ENCODE data around the gene GMCL2.

Gene GMCL2

GRCh38 chr5:178232920-178233429 lies 45.8 kb upstream of the GMCL2 start:
- peak overlapping the region; percentile 76 for H3K4me3 ChIP-seq (ENCODE audit: low read depth, low read length)
- TF ChIP-seq, protein P1, sequence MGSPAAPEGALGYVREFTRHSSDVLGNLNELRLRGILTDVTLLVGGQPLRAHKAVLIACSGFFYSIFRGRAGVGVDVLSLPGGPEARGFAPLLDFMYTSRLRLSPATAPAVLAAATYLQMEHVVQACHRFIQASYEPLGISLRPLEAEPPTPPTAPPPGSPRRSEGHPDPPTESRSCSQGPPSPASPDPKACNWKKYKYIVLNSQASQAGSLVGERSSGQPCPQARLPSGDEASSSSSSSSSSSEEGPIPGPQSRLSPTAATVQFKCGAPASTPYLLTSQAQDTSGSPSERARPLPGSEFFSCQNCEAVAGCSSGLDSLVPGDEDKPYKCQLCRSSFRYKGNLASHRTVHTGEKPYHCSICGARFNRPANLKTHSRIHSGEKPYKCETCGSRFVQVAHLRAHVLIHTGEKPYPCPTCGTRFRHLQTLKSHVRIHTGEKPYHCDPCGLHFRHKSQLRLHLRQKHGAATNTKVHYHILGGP (tag by site-specific recombination; IDR thresholded peaks at IDR 0.05) = no peak
- TF ChIP-seq TSHZ1 (tag by site-specific recombination; IDR thresholded peaks at IDR 0.05; ENCODE audit: borderline replicate concordance) = no peak
- no peak for TF ChIP-seq ZNF175 (tag by site-specific recombination; IDR thresholded peaks at IDR 0.05)
- TF ChIP-seq ZNF335 (tag by site-specific recombination; conservative IDR thresholded peaks at IDR 0.05) = peak; percentile 57
- 0 out of 2 replicates have a peak, but pooled peaks have one; percentile 1 for TF ChIP-seq WT1 (tag by site-specific recombination; IDR thresholded peaks at IDR 0.05)
- TF ChIP-seq ZNF837 (tag by site-specific recombination; IDR thresholded peaks at IDR 0.05) = no peak
- TF ChIP-seq ZEB2 (tag by site-specific recombination; IDR thresholded peaks at IDR 0.05) = peak; percentile 14; the same call in 1 of the 2 replicates
- no peak for TF ChIP-seq ZNF184 (tag by site-specific recombination; IDR thresholded peaks at IDR 0.05)
- no peak for TF ChIP-seq ZFP37 (tag by site-specific recombination; IDR thresholded peaks at IDR 0.05)
- TF ChIP-seq ZNF239 (tag by site-specific recombination; IDR thresholded peaks at IDR 0.05) = peak; percentile 95
- no peak for TF ChIP-seq ZNF580 (tag by site-specific recombination; IDR thresholded peaks at IDR 0.05)
- peak; percentile 46 for TF ChIP-seq ZBTB17 (tag by site-specific recombination; IDR thresholded peaks at IDR 0.05)
- no peak for TF ChIP-seq ZNF426 (tag by site-specific recombination; IDR thresholded peaks at IDR 0.05)
- 0 out of 2 replicates have a peak, but pooled peaks have one; percentile 8 for TF ChIP-seq ZNF24 (tag by site-specific recombination; IDR thresholded peaks at IDR 0.05)
- TF ChIP-seq ZBTB21 (tag by site-specific recombination; IDR thresholded peaks at IDR 0.05) = no peak
- TF ChIP-seq, protein P2, sequence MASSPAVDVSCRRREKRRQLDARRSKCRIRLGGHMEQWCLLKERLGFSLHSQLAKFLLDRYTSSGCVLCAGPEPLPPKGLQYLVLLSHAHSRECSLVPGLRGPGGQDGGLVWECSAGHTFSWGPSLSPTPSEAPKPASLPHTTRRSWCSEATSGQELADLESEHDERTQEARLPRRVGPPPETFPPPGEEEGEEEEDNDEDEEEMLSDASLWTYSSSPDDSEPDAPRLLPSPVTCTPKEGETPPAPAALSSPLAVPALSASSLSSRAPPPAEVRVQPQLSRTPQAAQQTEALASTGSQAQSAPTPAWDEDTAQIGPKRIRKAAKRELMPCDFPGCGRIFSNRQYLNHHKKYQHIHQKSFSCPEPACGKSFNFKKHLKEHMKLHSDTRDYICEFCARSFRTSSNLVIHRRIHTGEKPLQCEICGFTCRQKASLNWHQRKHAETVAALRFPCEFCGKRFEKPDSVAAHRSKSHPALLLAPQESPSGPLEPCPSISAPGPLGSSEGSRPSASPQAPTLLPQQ (tag by site-specific recombination; IDR thresholded peaks at IDR 0.05) = no peak
- TF ChIP-seq AEBP2 (tag by site-specific recombination; IDR thresholded peaks at IDR 0.05; ENCODE audit: borderline replicate concordance) = no peak
- TF ChIP-seq, protein P3, sequence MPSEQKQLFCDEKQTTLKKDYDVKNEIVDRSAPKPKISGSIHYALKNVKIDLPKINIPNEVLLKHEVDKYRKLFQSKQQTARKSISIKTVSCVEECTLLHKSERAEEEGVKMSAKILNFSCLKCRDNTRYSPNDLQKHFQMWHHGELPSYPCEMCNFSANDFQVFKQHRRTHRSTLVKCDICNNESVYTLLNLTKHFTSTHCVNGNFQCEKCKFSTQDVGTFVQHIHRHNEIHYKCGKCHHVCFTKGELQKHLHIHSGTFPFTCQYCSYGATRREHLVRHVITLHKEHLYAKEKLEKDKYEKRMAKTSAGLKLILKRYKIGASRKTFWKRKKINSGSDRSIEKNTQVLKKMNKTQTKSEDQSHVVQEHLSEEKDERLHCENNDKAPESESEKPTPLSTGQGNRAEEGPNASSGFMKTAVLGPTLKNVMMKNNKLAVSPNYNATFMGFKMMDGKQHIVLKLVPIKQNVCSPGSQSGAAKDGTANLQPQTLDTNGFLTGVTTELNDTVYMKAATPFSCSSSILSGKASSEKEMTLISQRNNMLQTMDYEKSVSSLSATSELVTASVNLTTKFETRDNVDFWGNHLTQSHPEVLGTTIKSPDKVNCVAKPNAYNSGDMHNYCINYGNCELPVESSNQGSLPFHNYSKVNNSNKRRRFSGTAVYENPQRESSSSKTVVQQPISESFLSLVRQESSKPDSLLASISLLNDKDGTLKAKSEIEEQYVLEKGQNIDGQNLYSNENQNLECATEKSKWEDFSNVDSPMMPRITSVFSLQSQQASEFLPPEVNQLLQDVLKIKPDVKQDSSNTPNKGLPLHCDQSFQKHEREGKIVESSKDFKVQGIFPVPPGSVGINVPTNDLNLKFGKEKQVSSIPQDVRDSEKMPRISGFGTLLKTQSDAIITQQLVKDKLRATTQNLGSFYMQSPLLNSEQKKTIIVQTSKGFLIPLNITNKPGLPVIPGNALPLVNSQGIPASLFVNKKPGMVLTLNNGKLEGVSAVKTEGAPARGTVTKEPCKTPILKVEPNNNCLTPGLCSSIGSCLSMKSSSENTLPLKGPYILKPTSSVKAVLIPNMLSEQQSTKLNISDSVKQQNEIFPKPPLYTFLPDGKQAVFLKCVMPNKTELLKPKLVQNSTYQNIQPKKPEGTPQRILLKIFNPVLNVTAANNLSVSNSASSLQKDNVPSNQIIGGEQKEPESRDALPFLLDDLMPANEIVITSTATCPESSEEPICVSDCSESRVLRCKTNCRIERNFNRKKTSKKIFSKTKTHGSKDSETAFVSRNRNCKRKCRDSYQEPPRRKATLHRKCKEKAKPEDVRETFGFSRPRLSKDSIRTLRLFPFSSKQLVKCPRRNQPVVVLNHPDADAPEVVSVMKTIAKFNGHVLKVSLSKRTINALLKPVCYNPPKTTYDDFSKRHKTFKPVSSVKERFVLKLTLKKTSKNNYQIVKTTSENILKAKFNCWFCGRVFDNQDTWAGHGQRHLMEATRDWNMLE (tag by site-specific recombination; conservative IDR thresholded peaks at IDR 0.05; ENCODE audit: low read depth) = no peak
- TF ChIP-seq SP7 (tag by site-specific recombination; IDR thresholded peaks at IDR 0.05) = 0 out of 2 replicates have a peak, but pooled peaks have one; percentile 8
- no peak for TF ChIP-seq ZBTB1 (tag by site-specific recombination; IDR thresholded peaks at IDR 0.05)
- TF ChIP-seq ZNF2 (tag by site-specific recombination; IDR thresholded peaks at IDR 0.05) = no peak
- TF ChIP-seq KLF8 (tag by site-specific recombination; IDR thresholded peaks at IDR 0.05) = 0 out of 2 replicates have a peak, but pooled peaks have one; percentile 12
- no peak for TF ChIP-seq ZNF169 (tag by site-specific recombination; IDR thresholded peaks at IDR 0.05)
- peak; percentile 26; the same call in 1 of the 2 replicates for TF ChIP-seq ZNF768 (tag by site-specific recombination; IDR thresholded peaks at IDR 0.05)
- no peak for TF ChIP-seq ZSCAN30 (tag by site-specific recombination; IDR thresholded peaks at IDR 0.05)
- no peak for TF ChIP-seq ZNF560 (tag by site-specific recombination; IDR thresholded peaks at IDR 0.05; ENCODE audit: borderline replicate concordance)

More at GRCh38 chr5:178232920-178233429, 45.8 kb upstream of the GMCL2 start:
- H3K9me3 ChIP-seq (ENCODE audit: control insufficient read depth, insufficient read depth, low read depth, low read length) = no peaks in the 10 kb centered on the region
- ChIA-PET CTCF (no interaction called here), POLR2A (interaction anchor here (0.6 to 4.3 kb wide), 5 partner anchors 11 to 827 kb away, joined by 3 to 28 read pairs (median 7); partner anchors contain the start of genes HNRNPAB and ZNF354C)
- H3K4me1 ChIP-seq (ENCODE audit: control insufficient read depth, insufficient read depth, low read length) = no peaks in the 10 kb centered on the region
- peak overlapping the region; percentile 92 for H3K27ac ChIP-seq (ENCODE audit: extremely low read depth, low read depth, low read length)
- H3K36me3 ChIP-seq (ENCODE audit: control insufficient read depth in 2 of 2, insufficient read depth in 1 of 2, low read length in 2 of 2) = peaks cover 8 to 37% of the 10 kb centered on the region in 2 experiments; a peak in 2 of 3 replicates
